ENCODE data around the gene ELP4.

The ELP4 gene

DNA sequence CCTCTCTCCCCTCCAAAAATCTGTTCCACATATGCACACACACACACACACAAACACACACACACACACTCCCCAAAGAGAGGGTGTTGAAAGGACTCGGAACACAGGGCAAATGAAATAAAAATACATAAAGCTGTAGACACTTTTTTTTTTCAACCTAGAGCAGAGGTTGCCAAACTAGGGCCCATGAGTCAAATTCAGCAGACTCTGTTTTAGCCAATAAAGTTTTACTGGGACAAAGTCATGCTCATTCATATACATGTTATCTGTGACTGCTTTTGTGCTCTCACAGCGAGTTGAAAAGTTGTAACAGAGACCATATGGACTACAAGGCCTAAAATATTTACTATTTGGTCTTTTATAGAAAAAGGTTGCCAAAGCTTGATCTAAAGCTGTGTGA lies 9.0 kb upstream of the ELP4 start:
- peak; percentile 44 for DNase-seq (ENCODE audit: low read depth)
- TF ChIP-seq, protein P1, sequence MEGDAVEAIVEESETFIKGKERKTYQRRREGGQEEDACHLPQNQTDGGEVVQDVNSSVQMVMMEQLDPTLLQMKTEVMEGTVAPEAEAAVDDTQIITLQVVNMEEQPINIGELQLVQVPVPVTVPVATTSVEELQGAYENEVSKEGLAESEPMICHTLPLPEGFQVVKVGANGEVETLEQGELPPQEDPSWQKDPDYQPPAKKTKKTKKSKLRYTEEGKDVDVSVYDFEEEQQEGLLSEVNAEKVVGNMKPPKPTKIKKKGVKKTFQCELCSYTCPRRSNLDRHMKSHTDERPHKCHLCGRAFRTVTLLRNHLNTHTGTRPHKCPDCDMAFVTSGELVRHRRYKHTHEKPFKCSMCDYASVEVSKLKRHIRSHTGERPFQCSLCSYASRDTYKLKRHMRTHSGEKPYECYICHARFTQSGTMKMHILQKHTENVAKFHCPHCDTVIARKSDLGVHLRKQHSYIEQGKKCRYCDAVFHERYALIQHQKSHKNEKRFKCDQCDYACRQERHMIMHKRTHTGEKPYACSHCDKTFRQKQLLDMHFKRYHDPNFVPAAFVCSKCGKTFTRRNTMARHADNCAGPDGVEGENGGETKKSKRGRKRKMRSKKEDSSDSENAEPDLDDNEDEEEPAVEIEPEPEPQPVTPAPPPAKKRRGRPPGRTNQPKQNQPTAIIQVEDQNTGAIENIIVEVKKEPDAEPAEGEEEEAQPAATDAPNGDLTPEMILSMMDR (IDR thresholded peaks at IDR 0.05; ENCODE audit: control insufficient read depth, extremely low read depth, insufficient read depth), result no peak
- no peak overlapping the region for H3K4me3 ChIP-seq (ENCODE audit: low read depth, low read length)

DNA sequence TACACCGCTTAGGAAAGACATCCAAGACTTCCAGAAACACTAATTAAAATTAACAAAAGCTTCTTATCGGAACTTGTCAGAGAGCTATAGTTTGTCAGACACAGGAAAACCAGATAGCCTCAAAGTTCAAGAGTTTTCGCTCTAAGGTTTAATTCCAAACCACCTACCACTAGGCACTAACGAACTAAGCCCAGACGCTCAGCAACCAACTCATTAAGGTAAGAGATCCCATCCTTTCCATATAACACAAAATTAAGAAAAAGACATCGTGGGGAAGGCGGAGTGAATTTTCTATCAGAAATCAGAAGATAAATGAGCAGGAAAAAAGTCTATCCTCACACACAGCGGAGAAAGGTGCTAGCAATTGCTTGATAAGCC lies 527 bp upstream of the ELP4 start:
- TF ChIP-seq, protein P1 (IDR thresholded peaks at IDR 0.05; ENCODE audit: control insufficient read depth, extremely low read depth, insufficient read depth), result no peak
- peak overlapping the region; percentile 86 for H3K4me3 ChIP-seq (ENCODE audit: low read depth, low read length)
- no peak for DNase-seq (ENCODE audit: low read depth)

DNA sequence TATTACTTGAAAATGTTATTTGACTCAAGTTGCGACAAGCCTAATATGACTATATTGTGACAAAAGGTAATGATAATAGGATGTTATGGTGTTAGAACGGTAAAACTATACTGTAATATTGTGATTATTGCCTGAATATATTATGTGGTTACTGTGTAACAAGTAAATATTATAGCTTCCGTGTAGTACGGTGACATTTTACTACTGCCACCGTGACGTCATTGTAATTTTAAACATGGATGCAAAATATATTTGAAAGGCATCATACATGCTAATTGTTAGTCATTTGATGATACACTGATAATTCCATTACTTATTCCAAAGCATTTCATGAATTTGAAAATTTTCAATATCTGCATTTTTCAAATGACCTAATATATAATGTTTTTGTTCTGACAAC lies 2.5 kb downstream of the ELP4 start:
- DNase-seq (ENCODE audit: low read depth), result no peak

DNA sequence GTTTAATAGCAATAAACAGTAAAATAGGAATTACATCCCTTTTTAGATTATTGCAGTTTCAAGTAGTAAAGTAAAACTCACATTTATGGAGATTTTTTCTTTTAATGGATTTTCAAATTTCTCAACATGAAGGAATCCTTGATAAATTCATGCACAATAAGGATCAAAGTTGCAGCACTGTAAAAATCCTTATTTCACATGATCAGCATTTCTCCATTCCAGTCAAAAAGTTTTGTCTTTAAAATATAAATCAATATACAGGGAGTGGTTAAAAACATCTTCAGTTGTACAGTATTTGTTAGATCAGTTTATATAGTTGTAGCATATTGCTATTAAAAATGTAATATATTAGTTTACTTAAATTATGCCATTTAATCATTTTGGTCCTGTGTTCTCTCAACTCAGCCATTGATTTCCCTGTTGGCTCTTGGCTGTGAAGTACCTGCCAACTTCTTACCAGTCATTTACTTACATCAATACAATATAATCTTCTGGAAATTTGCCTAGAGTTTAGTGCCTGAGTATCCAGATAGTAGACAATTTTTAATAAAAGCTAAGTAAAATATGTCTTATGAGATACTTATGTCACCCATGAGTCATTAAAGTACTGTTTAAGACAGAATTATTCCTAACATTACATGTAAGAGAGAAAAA lies 12.1 kb downstream of the ELP4 start:
- TF ChIP-seq, protein P1 (IDR thresholded peaks at IDR 0.05; ENCODE audit: control insufficient read depth, extremely low read depth, insufficient read depth), result no peak
- peak; percentile 50 for DNase-seq (ENCODE audit: low read depth)
- H3K4me3 ChIP-seq (ENCODE audit: low read depth, low read length), result no peak overlapping the region

More for the DNA sequence above, 2.5 kb downstream of the ELP4 start:
- H3K4me3 ChIP-seq (ENCODE audit: low read depth, low read length), result no peak overlapping the region
- TF ChIP-seq, protein P1 (IDR thresholded peaks at IDR 0.05; ENCODE audit: control insufficient read depth, extremely low read depth, insufficient read depth), result no peak

DNA sequence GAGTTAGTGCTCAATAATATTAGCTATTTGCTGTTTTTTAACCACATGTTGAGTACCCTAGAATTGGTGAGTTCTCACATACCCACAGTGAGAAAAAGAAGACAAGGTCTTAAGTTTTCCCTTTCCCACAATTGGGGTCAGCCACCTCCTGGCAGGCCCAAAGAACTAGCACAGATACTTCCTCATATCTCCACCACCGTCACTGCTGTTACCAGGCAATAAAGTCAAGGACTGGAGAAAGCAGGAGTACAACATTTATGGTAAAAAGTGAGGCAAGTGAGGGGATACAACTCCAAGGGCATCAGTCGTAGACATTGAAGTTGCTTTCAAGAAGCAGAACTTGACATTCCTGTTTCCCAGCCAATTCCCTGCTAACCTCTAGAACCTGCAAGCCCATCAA lies 19.6 kb downstream of the ELP4 start:
- peak; percentile 61 for DNase-seq (ENCODE audit: low read depth)
- TF ChIP-seq, protein P1 (IDR thresholded peaks at IDR 0.05; ENCODE audit: control insufficient read depth, extremely low read depth, insufficient read depth), result no peak
- H3K4me3 ChIP-seq (ENCODE audit: low read depth, low read length), result no peak overlapping the region

DNA sequence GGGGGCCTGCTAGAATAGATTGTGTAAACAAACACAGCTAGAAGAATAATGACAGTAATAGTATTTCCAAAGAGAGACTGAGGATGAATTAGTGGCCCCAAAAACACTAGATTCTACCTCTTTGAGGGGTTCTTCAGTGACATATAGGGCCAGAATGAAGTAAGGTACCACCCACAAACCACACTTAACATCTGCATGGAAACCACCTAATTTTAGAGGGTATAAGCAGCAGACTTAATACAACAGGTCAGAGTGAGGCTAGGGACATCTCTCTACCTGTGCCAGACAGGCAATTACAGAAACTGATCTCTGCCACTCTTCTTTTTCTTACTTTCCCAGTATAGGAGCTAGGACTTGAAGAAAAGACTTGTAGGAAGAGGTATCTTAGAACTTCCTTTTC lies 20.1 kb downstream of the ELP4 start:
- no peak overlapping the region for H3K4me3 ChIP-seq (ENCODE audit: low read depth, low read length)
- DNase-seq (ENCODE audit: low read depth), result no peak
- TF ChIP-seq, protein P1 (IDR thresholded peaks at IDR 0.05; ENCODE audit: control insufficient read depth, extremely low read depth, insufficient read depth), result no peak

DNA sequence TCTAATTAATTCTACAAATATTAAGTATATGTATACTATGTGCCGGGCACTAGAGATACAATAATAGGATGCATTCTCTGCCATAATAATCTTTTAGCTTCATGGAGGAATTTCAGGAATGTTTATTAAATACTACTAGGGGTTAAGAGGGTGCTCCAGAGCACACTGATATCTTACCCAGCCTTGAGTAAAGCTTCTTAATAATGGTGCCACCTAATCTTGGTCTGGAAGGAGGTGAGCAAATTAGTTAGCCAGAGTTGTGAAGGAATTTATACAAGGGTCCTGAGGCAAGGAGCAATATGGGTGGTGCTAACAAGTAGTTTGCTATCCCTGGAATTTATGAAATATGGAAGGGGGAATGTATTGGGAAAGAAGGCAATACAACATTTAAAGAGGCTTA lies 21.7 kb downstream of the ELP4 start:
- TF ChIP-seq, protein P1 (IDR thresholded peaks at IDR 0.05; ENCODE audit: control insufficient read depth, extremely low read depth, insufficient read depth), result no peak
- DNase-seq (ENCODE audit: low read depth), result no peak

More for the DNA sequence above, 21.7 kb downstream of the ELP4 start:
- H3K4me3 ChIP-seq (ENCODE audit: low read depth, low read length), result no peak overlapping the region
